HG03565 (cell line): ENCODE data around the gene PODN.

ENCODE experiments used
- ATAC-seq: cut with Tn5 transposase; IDR thresholded peaks from one replicate; pipeline ENCODE4 v1.9.1; 2021; ENCODE audit warnings: mild to moderate bottlenecking, moderate library complexity; ENCODE audit not compliant: unreplicated experiment

PODN gene, protein sequence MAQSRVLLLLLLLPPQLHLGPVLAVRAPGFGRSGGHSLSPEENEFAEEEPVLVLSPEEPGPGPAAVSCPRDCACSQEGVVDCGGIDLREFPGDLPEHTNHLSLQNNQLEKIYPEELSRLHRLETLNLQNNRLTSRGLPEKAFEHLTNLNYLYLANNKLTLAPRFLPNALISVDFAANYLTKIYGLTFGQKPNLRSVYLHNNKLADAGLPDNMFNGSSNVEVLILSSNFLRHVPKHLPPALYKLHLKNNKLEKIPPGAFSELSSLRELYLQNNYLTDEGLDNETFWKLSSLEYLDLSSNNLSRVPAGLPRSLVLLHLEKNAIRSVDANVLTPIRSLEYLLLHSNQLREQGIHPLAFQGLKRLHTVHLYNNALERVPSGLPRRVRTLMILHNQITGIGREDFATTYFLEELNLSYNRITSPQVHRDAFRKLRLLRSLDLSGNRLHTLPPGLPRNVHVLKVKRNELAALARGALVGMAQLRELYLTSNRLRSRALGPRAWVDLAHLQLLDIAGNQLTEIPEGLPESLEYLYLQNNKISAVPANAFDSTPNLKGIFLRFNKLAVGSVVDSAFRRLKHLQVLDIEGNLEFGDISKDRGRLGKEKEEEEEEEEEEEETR

DNA sequence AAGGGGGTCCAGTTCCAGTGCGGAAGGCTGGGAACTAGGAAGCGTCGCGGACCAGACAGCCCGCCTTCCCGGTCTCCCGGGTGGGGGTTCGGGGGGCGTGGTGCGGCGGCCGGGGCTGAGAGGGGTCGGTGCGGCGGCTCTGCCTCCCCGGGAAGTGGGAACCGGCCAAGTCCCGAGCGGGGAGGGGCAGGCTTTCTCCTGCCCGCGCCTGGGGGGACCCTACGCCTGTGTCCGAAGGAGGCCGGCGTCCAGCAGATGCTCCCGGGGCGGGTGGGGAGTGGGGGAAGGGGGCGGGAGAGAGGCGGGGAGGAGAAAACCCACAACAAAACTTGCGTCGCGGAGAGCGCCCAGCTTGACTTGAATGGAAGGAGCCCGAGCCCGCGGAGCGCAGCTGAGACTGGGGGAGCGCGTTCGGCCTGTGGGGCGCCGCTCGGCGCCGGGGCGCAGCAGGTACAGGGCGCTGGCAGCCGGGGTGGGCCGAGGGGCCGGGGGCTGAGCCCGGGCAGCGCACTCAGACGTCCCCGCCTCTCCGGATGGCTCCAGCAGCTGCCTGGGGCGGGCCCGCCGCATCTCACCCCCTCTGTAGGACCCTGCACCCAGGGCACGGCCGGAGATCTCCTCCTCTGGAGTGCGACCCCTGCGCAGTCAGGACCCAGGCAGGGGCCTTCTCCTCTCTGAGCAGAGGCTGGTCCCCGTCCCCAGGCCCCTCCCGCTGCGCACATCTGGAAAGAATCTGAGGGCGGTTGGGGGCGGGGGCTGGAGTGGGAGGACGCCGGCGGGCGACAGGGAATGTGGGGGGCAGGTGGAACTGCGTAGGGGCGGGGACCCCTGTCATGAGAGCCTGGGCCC is at the start of gene PODN:
TSS of gene PODN (plus strand) at position 355 of the 849 bp plus-strand sequence. CDS start 7,643 bp downstream, outside the sequence.
- no peak for ATAC-seq

- ATAC-seq: peak; percentile 85
Observed at GRCh38 chr1:53014791-53015507, 47.1 kb upstream of the PODN start.

DNA sequence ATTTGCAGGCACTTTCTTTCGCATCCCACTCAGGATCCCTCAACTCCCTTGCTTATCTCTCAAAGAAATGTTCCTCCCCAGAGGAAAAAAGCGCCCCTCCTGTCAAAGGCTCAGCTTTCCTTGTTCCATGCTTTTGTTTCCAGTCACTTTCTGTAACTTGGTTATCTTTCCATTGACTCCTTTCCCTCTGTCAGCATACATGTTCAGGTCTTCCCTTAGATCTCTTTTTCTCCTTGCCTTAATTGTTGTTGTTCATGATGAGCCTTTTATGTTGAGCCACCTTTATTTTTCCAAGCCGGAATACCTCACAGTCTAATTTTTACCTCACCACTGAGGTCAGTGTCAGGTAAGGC is 46.5 kb upstream of the PODN start:
- no peak for ATAC-seq

GRCh38 chr1:53016705-53017104 is 45.3 kb upstream of the PODN start:
- ATAC-seq: no peak

DNA sequence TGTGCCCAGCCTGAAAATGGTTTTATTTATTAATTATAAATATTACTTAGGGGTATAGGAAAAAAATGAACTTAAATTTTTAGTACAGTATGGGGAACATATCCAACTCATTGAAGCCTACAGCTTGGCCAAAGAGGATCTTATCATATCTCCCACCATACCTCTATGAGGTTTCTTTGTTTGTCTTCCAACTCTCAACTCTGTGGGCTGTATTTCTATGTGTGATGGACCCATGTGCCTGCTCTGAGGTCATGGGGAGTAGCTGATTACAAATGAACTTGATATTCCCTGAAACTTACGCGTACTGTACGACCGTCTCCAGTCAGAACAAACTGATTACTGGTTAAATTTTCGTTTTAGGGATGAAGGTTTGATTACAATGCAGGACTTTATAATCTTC is 41.4 kb upstream of the PODN start:
- no peak for ATAC-seq

DNA sequence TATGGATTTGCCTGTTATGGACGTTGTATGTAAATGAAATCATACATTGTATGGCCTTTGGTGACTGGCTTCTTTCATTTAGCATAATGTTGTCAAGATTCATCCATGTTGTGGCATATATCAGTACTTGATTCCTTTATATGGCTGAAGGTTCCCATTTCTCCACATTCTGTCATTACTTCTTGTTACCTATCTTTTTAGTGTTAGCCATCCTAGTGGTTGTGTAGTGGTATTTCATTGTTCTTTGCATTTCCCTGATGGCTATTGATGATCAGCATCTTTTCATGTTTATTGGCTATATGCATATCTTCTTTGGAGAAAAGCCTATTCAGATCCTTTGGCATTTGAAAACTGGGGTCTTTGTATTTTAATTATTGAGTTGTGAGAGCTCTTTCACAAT is 39.8 kb upstream of the PODN start:
- ATAC-seq: no peak

DNA sequence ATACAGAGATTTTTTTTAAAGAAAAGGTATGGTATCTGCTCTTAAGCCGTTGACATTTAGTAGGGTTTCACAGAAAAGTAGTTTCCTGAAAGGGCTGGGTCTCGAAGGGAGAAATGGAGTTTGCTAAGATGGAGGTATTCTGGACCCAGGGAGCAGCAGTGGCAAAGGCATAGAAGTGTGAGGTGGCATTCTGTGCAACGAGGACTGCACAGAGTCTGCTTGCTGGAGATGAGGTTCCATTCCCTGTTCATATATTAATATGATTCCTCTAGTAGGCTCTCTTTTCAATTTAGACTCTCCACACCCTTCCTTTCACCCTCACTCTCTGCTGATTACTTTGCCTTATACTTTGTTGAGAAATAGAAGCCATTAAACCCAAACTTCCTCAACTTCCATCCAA is 38.5 kb upstream of the PODN start:
- no peak for ATAC-seq

DNA sequence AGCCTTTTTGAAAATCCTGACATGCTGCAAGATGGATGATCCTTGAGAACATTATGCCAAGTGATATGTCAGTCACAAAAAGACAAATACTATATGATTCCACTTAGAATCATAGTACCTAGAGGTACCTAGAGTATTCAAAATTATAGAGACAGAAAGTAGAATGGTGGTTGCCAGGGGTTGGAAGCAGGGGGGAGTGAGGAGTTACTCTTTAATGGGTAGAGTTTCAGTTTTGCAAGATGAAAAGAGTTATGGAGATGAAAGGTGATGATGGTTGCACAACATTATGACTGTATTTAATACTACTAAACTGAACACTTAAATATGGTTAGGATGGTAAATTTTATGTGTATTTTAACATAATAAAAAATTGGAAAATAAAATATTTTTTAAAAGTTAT is 37.9 kb upstream of the PODN start:
- ATAC-seq: no peak

GRCh38 chr1:53025034-53025768 is 36.8 kb upstream of the PODN start:
- no peak for ATAC-seq

DNA sequence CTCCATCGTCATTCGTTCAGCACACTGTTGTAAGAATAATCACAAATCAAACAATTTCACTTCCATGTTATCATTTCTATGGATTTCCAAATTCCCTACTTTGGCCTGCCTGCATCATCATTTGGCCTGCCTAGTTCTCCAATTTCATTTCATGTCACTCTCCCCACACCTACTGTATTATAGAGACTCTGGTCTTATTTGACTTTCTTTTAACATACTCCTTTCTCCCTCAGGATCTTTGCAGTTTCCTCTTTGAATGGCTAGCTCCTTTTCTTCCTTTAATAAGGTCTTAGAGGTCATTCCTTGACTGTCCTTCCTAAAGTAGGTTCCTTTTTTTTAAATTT is 36.3 kb upstream of the PODN start:
- no peak for ATAC-seq

GRCh38 chr1:53026254-53026653 is 35.8 kb upstream of the PODN start:
- ATAC-seq: no peak

GRCh38 chr1:53031732-53032131 is 30.3 kb upstream of the PODN start:
- no peak for ATAC-seq

DNA sequence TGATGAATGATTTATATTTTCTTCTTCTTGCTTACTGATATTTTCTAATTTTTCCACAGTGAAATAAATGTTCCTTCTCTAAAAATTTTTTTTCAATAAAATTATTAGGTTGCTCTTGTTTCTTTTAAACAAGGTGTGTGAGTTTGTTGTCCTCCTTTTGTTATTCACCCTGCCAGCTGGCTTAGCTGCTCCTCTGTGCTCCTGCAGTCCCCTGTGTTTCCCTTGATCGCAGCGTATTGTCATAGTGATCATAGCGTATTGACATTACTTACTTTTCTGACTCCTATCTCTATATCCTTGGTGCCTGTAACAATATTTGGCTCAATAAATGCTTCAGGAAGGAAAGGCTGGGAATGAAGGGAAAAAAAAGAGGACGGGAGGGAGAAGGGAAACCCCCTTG is 24.9 kb upstream of the PODN start:
- ATAC-seq: no peak

GRCh38 chr1:53038566-53038965 is 23.4 kb upstream of the PODN start:
- no peak for ATAC-seq

DNA sequence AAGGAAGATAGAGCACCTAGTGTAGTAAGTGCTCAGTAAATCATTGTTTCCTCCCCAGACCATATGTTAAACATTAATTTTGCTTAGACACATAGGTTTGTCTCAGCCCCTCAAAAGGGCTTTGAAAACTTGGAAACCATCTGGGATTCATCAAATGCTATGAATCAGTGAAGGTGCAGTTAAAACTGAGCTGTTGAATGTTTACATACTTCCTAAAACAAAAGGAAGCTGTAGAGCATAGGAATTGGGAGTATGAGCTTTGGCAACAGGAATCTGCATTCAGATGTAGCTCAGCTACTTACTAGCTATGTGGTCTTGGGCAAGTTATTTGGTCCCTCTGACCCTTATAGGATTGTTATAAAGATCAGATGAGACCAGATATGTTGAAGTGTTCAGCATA is 18.7 kb upstream of the PODN start:
- ATAC-seq: no peak

- no peak for ATAC-seq
Observed at GRCh38 chr1:53044926-53045325, 17.1 kb upstream of the PODN start.

GRCh38 chr1:53046930-53047329 is 15.1 kb upstream of the PODN start:
- no peak for ATAC-seq

DNA sequence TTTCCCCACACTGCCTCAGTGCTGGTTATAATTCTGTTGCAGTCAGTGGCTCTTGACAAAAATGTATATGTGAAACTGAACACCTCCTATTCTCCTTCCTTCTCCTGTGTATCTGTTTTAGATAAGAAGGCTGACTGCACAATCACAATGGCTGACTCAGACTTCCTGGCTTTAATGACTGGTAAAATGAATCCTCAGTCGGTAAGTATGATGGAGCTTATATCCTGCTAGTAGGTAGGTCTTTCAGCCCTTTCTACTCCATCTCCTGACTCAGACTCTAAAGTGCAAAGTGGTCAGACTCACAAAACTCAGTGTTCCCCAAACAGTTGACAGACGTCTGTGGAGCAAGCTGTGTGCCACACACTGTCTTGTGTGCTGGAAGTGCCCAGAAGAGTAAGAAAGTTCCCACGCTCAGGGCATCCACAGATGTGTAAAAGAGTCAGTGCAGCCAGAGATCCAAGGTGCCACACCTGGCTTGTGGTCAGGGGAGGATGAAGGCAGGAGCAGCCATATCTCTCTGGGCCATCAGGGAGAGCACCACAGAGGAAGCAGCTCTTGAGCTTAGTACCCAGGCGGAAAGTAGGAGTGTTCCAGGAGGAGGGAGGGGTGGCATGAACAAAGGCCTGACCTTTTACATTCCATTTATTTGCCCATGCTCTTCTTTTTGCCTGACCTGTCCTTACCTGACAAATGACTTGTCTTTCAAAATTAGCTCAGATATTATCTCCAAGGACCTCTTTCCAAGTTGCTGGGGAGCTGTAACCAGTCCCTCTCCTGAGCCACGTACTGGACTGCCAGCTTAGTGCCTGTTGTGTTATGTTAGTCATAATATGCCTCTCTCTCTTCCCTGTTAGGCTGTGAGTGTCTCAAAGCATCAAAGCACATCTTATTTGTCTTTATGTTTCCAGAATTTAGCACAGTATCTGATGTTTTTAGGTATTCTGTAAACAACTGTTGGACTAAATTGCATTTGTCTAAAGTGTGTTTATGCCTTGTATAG is 14.0 kb upstream of the PODN start:
- no peak for ATAC-seq

- no peak for ATAC-seq
Observed at GRCh38 chr1:53048960-53049573, 12.9 kb upstream of the PODN start.
